Testis (tissue), 3 donors: Measurements from ENCODE around the gene RBM39. TPM values are rescaled to one million over a fixed set of nuclear protein-coding genes. Genes with fewer than 3 reads are reported as not detected.

Experiments
- DNase-seq: peaks from one replicate; pipeline ENCODE4 v3.0.0-alpha.2; 2019
- H3K27ac ChIP-seq, 2 donors: fragments of 200-600 bp; sonication (generic); one replicate each; pipeline ENCODE4 v1.5.1; 2019
- H3K27me3 ChIP-seq: fragments of 200-600 bp; sonication (generic); one replicate; pipeline ENCODE4 v1.5.1; 2019
- H3K36me3 ChIP-seq: fragments of 200-600 bp; sonication (generic); one replicate; pipeline ENCODE4 v1.5.1; 2017; ENCODE audit warnings: low read depth; ENCODE audit errors: missing control alignments
- H3K4me1 ChIP-seq: fragments of 200-600 bp; sonication (generic); one replicate; pipeline ENCODE4 v1.5.1; 2019
- H3K4me3 ChIP-seq, 2 donors: fragments of 200-600 bp; sonication (generic); one replicate each; pipeline ENCODE4 v1.5.1; 2017 to 2019
- H3K9me3 ChIP-seq: fragments of 200-600 bp; sonication (generic); one replicate; pipeline ENCODE4 v1.5.1; 2017
- POLR2A ChIP-seq: fragments of 450-650 bp; IDR thresholded peaks from one replicate; pipeline ENCODE4 v1.6.1; 2017; ENCODE audit warnings: antibody characterized with exemption, mild to moderate bottlenecking, moderate library complexity
- WGBS, 2 donors: methylation state at CpG; one replicate each; pipeline ENCODE4 v1.1.5; 2018; 5-methylcytosine and 5-hydroxymethylcytosine counted together
- intact Hi-C: fragments of 100-400 bp; cut with DNase I; formaldehyde crosslinking; loops from one replicate; pipeline ENCODE4 v1.15.1; 2023; ENCODE audit warnings: low total_unique reads
- polyA plus RNA-seq: library from polyadenylated mRNA; stranded (reverse); fragments of 350-450 nt; fragmentation: Illumina TruSeq; extraction: RNeasy Lipid Tissue Mini Kit (QIAGEN cat#74804); gene quantifications from one replicate; pipeline ENCODE4 v1.2.3, GENCODE V29; 2014; ENCODE audit warnings: low read depth, low replicate concordance; ENCODE audit not compliant: insufficient read depth
- small RNA-seq, 2 donors: library from RNA; depleted of rRNA; stranded (forward); fragments of <200 nt; gene quantifications; one replicate each; pipeline ENCODE3, GENCODE V24; 2016
- total RNA-seq, 2 donors: library from RNA; depleted of rRNA; stranded (reverse); fragments of >200 nt; gene quantifications; one replicate each; pipeline ENCODE4 v1.2.3, GENCODE V29; 2016
- TF ChIP-seq, protein P1 (sequence below), 3 experiments: fragments of 450-650 bp in 2 of 3; fragments of 200-600 bp in 1 of 3; sonication (generic) in 1 of 3; IDR thresholded peaks; one replicate each; pipeline ENCODE4 v1.5.1; 2016 to 2019; ENCODE audit warnings: antibody characterized with exemption in 3 of 3, mild to moderate bottlenecking in 2 of 3, moderate library complexity in 1 of 3

RBM39 gene
- total and polyA plus RNA-seq, 3 donors from 2014 or later = 116 to 278 (median 273) TPM

DNA sequence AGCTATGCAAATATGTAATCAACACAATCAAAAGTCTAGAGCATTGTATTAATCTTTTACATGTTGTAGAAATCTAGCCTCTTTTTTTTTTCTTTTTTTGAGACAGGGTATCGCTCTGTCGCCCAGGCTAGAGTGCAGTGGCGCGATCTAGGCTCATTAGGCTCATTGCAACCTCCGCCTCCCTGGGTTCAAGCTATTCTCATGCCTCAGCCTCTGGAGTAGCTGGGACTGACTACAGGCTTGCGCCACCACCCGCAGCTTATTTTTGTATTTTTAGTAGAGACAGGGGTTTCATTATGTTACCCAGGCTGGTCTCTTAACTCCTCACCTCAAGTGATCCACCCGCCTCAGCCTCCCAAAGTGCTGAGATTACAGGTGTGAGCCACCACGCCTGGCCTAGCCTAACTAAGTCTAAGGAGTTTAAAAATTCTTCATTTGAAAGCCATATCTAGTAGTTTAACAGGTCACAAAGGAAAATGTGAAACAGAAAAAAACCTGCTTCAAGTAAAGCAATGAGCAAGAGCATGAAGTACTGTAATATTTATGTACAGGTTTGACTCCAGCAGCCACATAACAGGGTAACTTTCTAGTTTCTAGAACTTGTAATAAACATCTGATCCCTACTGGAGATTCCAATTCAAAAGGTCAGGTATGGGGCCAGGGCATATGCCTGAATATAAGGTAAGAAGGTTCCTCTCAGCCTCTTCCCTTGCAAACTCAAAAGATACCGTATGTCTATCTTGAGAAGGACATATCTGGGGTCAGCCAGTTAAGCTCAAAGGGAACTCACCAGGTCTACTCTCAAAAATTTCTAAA is 81.7 kb downstream of the RBM39 start:
- peaks cover 16% of the 10 kb centered on the region for H3K4me1 ChIP-seq
- no peak for TF ChIP-seq POLR2A
- TF ChIP-seq, protein P1, sequence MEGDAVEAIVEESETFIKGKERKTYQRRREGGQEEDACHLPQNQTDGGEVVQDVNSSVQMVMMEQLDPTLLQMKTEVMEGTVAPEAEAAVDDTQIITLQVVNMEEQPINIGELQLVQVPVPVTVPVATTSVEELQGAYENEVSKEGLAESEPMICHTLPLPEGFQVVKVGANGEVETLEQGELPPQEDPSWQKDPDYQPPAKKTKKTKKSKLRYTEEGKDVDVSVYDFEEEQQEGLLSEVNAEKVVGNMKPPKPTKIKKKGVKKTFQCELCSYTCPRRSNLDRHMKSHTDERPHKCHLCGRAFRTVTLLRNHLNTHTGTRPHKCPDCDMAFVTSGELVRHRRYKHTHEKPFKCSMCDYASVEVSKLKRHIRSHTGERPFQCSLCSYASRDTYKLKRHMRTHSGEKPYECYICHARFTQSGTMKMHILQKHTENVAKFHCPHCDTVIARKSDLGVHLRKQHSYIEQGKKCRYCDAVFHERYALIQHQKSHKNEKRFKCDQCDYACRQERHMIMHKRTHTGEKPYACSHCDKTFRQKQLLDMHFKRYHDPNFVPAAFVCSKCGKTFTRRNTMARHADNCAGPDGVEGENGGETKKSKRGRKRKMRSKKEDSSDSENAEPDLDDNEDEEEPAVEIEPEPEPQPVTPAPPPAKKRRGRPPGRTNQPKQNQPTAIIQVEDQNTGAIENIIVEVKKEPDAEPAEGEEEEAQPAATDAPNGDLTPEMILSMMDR (IDR thresholded peaks at IDR 0.05) = no peak
- H3K27me3 ChIP-seq = no peaks in the 10 kb centered on the region
- no peak overlapping the region for H3K4me3 ChIP-seq
- 76 to 89% methylated on average over 10 of the region's 10 CpGs for WGBS, 2 donors
- H3K36me3 ChIP-seq = no peaks in the 10 kb centered on the region
- DNase-seq = no peak
- no peak overlapping the region for H3K27ac ChIP-seq
- intact Hi-C loops = no loop called here
- H3K9me3 ChIP-seq = no peaks in the 10 kb centered on the region

DNA sequence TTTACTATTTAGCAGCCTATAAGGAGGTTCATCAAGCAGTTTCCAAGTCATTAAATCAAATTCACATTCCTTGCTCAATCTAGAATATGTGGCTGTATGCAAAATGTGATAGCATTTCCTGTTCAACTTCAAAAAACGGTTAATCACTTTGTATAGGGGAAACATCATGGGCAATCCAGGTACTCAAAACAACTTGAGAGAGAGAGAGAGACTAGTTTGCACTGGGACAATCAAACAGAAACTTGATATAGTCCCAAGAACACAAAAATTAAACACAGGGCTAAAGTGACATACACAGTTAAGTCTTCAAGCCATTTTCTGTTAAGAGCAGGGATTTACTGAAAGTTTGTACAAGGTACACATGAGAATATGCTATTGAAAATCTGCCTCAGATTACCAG is 84.8 kb downstream of the RBM39 start:
- Histone ChIP-seq H3K4me1 (peaks cover 16% of the 10 kb centered on the region), H3K27me3 (no peaks in the 10 kb centered on the region), H3K9me3 (no peaks in the 10 kb centered on the region), H3K36me3 (no peaks in the 10 kb centered on the region), H3K4me3 (no peak overlapping the region), H3K27ac (no peak overlapping the region)
- DNase-seq = no peak
- intact Hi-C loops = no loop called here
- WGBS, 2 donors = 36 to 39% methylated on average over 1 of the region's 1 CpG
- TF ChIP-seq POLR2A = no peak
- TF ChIP-seq, protein P1 (IDR thresholded peaks at IDR 0.05) = no peak

DNA sequence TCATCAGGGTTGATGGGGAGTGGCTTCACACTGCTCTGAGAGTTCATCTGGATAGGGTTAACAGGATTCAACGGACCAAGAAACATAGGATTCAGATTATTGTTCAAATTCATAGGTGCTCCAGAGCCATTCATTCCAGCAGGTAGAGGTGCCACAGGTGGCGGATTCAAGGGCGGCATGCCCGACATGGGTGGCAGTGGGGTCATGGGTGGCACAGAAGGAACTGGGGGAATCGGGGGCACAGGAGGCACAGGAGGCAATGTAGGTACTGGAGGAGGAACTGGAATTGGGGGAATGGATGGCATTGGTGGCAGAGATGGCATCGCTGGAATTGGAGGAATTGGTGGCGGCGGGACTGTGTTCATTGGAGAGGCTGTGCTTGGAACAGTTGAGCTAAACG is 87.6 kb downstream of the RBM39 start:
- no peaks in the 10 kb centered on the region for H3K4me1 ChIP-seq
- H3K27ac ChIP-seq = no peak overlapping the region
- DNase-seq = no peak
- no peak overlapping the region for H3K4me3 ChIP-seq
- no peaks in the 10 kb centered on the region for H3K36me3 ChIP-seq
- WGBS, 2 donors = 93 to 98% methylated on average over 9 of the region's 9 CpGs
- intact Hi-C loops = no loop called here
- H3K9me3 ChIP-seq = no peaks in the 10 kb centered on the region
- no peaks in the 10 kb centered on the region for H3K27me3 ChIP-seq
- TF ChIP-seq, protein P1 (IDR thresholded peaks at IDR 0.05) = no peak

DNA sequence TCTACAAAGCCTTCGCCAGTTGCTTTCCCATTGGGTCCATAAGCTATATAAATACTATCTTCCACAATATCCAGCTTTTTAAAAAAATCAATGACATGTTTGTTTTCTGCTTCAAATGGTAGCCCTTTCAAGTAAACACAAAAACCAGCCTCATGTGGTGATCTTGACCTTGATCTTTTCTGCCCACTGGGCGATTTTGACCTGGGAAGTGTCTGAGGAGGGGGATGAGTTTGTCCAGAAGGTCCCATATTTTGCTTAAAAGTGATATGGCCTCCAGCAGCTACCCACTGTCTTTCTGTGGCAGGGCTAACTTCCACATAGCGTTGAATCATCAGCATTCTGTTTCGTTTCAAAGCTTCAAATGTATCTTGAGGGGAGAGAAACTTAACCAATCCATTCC is 88.2 kb downstream of the RBM39 start:
- 87 to 89% methylated on average over 4 of the region's 4 CpGs for WGBS, 2 donors
- intact Hi-C loops = no loop called here

More for the DNA sequence above, 88.2 kb downstream of the RBM39 start:
- Histone ChIP-seq H3K36me3 (no peaks in the 10 kb centered on the region), H3K4me1 (no peaks in the 10 kb centered on the region), H3K27me3 (no peaks in the 10 kb centered on the region), H3K9me3 (no peaks in the 10 kb centered on the region), H3K27ac (no peak overlapping the region), H3K4me3 (no peak overlapping the region)
- TF ChIP-seq POLR2A = no peak
- TF ChIP-seq, protein P1 (IDR thresholded peaks at IDR 0.05) = no peak
- DNase-seq = no peak

Small RNA genes lying within 50 kb of the gene (small RNA-seq; reads per million reads assigned to genes)
- 0 reads per million in 2 donors for gene RF00026

Other genes starting within 250 kb of the RBM39 start
- gene C20orf173, start 212.6 kb downstream of the RBM39 start, total RNA-seq = 10 to 100 TPM in 1 of 2 donors, 1 to 10 TPM in 1; 8.5 to 17.3 TPM
- 47.2 TPM for gene C20orf173, start 212.6 kb downstream of the RBM39 start, polyA plus RNA-seq
- 100 to 1,000 TPM; 337 to 338 TPM for gene ERGIC3, start 200.2 kb downstream of the RBM39 start, total RNA-seq
- gene ERGIC3, start 200.2 kb downstream of the RBM39 start, polyA plus RNA-seq = 493 TPM
- 10 to 100 TPM; 21.6 to 49.0 TPM for gene SPAG4, start 126.4 kb downstream of the RBM39 start, total RNA-seq
- gene SPAG4, start 126.4 kb downstream of the RBM39 start, polyA plus RNA-seq = 39.0 TPM
- 100 to 1,000 TPM in 1 of 2 donors, 10 to 100 TPM in 1; 60.6 to 103 TPM for gene CPNE1, start 77.4 kb downstream of the RBM39 start, total RNA-seq
- gene CPNE1, start 77.4 kb downstream of the RBM39 start, polyA plus RNA-seq = 105 TPM
- 10 to 100 TPM; 40.8 to 46.3 TPM for gene RBM12, start 77.4 kb downstream of the RBM39 start, total RNA-seq
- 54.9 TPM for gene RBM12, start 77.4 kb downstream of the RBM39 start, polyA plus RNA-seq
- gene NFS1, start 42.9 kb downstream of the RBM39 start, total RNA-seq = 10 to 100 TPM; 84.1 to 90.6 TPM
- 86.6 TPM for gene NFS1, start 42.9 kb downstream of the RBM39 start, polyA plus RNA-seq
- gene ROMO1, start 42.9 kb downstream of the RBM39 start, total RNA-seq = 100 to 1,000 TPM; 200 to 276 TPM
- gene ROMO1, start 42.9 kb downstream of the RBM39 start, polyA plus RNA-seq = 160 TPM
- 100 to 1,000 TPM in 1 of 2 donors, 10 to 100 TPM in 1; 59.8 to 108 TPM for gene PHF20, start 29.8 kb upstream of the RBM39 start, total RNA-seq
- 76.1 TPM for gene PHF20, start 29.8 kb upstream of the RBM39 start, polyA plus RNA-seq
- 100 to 1,000 TPM; 120 to 136 TPM for gene SCAND1, start 212.2 kb upstream of the RBM39 start, total RNA-seq
- 45.4 TPM for gene SCAND1, start 212.2 kb upstream of the RBM39 start, polyA plus RNA-seq
- 10 to 100 TPM; 19.7 to 28.3 TPM for gene CNBD2, start 226.3 kb upstream of the RBM39 start, total RNA-seq
- 46.6 TPM for gene CNBD2, start 226.3 kb upstream of the RBM39 start, polyA plus RNA-seq